B cell (primary cell): ENCODE data around the gene SETBP1.

Experiments used
- EZH2 ChIP-seq: IDR thresholded peaks from 2 replicates; pipeline ENCODE4 v1.6.1; 2012; ENCODE audit warnings: borderline replicate concordance, low read depth, mild to moderate bottlenecking, moderate library complexity, low read length; ENCODE audit not compliant: insufficient read depth, poor library complexity, severe bottlenecking
- TF ChIP-seq, protein P1 (sequence below): fragments of 200-600 bp; IDR thresholded peaks from one replicate; pipeline ENCODE4 v1.8.0; 2022; ENCODE audit warnings: antibody characterized with exemption, mild to moderate bottlenecking

DNA sequence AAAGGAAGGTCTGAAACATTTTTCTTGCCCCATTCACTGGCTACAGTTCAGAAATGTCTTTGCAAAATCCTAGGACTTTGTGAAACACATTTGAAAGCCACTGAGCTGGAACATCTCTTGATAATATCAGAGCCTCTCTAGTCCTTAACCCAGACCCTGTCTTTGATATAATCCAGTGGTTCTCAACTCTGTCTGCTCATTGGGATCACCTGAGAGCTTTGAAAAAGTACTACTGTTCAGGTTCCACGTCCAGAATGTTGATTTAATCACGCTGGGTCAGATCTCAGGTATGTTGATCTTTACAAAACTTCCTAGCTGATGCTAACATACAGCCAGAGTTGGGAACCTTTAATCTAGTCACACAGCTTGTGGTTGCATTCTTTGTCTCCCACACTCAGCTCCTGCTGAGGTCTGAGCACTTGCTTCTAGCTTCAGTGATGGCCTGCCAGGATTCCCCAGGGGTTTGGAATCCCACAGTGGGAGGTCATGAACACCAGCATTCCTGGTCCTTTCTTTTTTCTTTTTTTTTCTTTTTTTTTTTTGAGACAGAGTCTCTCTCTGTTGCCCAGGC is 262.7 kb downstream of the SETBP1 start:
- TF ChIP-seq, protein P1, sequence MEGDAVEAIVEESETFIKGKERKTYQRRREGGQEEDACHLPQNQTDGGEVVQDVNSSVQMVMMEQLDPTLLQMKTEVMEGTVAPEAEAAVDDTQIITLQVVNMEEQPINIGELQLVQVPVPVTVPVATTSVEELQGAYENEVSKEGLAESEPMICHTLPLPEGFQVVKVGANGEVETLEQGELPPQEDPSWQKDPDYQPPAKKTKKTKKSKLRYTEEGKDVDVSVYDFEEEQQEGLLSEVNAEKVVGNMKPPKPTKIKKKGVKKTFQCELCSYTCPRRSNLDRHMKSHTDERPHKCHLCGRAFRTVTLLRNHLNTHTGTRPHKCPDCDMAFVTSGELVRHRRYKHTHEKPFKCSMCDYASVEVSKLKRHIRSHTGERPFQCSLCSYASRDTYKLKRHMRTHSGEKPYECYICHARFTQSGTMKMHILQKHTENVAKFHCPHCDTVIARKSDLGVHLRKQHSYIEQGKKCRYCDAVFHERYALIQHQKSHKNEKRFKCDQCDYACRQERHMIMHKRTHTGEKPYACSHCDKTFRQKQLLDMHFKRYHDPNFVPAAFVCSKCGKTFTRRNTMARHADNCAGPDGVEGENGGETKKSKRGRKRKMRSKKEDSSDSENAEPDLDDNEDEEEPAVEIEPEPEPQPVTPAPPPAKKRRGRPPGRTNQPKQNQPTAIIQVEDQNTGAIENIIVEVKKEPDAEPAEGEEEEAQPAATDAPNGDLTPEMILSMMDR, result no peak
- TF ChIP-seq EZH2, result no peak
